Esophagus squamous epithelium (tissue), 5 donors: ENCODE data around the gene TMTC2. TPM values are rescaled to one million over a fixed set of nuclear protein-coding genes. Genes with fewer than 3 reads are reported as not detected.

Experiments used
- DNase-seq: peaks from one replicate; lab custom pipeline; 2025; lab: John Stamatoyannopoulos, UW
- H3K27ac ChIP-seq, 4 donors: fragments of 200-600 bp; sonication (generic); one replicate each; pipeline ENCODE4 v1.5.1; 2016 to 2019; ENCODE audit warnings: mild to moderate bottlenecking in 1 of 4
- H3K27me3 ChIP-seq, 4 donors: fragments of 200-600 bp; sonication (generic); 1 replicate in 3 of 4; 2 replicates in 1 of 4; pipeline versions ENCODE4 v1.5.1 to v1.6.0; 2017 to 2021; ENCODE audit warnings: antibody characterized with exemption in 1 of 4
- H3K36me3 ChIP-seq, 3 donors: fragments of 200-600 bp; sonication (generic); one replicate each; pipeline ENCODE4 v1.5.1; 2016 to 2019
- H3K4me1 ChIP-seq, 3 donors: fragments of 200-600 bp; sonication (generic); one replicate each; pipeline ENCODE4 v1.5.1; 2017 to 2019
- H3K4me3 ChIP-seq, 4 donors: fragments of 200-600 bp; sonication (generic); 1 replicate in 3 of 4; 2 replicates in 1 of 4; pipeline ENCODE4 v1.5.1; 2016 to 2019; ENCODE audit warnings: mild to moderate bottlenecking in 2 of 4, moderate library complexity in 1 of 4
- H3K9me3 ChIP-seq, 3 donors: fragments of 200-600 bp; sonication (generic); one replicate each; pipeline ENCODE4 v1.5.1; 2016 to 2019
- POLR2A ChIP-seq, 4 donors: fragments of 450-650 bp; IDR thresholded peaks; one replicate each; pipeline ENCODE4 v1.6.1; 2017; ENCODE audit warnings: antibody characterized with exemption in 4 of 4, mild to moderate bottlenecking in 4 of 4, moderate library complexity in 3 of 4
- WGBS, 2 donors: methylation state at CpG; one replicate each; pipeline ENCODE4 v1.1.5; 2018; 5-methylcytosine and 5-hydroxymethylcytosine counted together
- intact Hi-C: fragments of 100-400 bp; cut with DNase I; formaldehyde crosslinking; loops from one replicate; pipeline ENCODE4 v1.15.0; 2022
- total RNA-seq, 4 donors: library from RNA; depleted of rRNA; stranded (reverse); fragments of >200 nt; gene quantifications; one replicate each; pipeline ENCODE4 v1.1.0, GENCODE V29; 2016
- TF ChIP-seq, protein P1 (sequence below), 6 experiments: fragments of 450-650 bp in 4 of 6; fragments of 200-600 bp in 2 of 6; sonication (generic) in 2 of 6; IDR thresholded peaks; one replicate each; pipeline ENCODE4 v1.5.1; 2016 to 2019; ENCODE audit warnings: antibody characterized with exemption in 6 of 6, mild to moderate bottlenecking in 4 of 6, moderate library complexity in 4 of 6
- donor health status: DM: yes; HTN: yes; CAD: no.

The TMTC2 gene
- total RNA-seq, 4 donors from 2014 or later, result 18.3 to 27.0 (median 21.8) TPM

- Histone ChIP-seq H3K9me3 (no peaks in the 10 kb centered on the region), H3K4me3 (no peak overlapping the region), H3K27ac (no peak overlapping the region), H3K36me3 (no peaks in the 10 kb centered on the region), H3K4me1 (peaks cover 0 to 9% (median 0%) of the 10 kb centered on the region in 3 donors), H3K27me3 (no peaks in the 10 kb centered on the region)
- no peak for DNase-seq
- TF ChIP-seq, protein P1, sequence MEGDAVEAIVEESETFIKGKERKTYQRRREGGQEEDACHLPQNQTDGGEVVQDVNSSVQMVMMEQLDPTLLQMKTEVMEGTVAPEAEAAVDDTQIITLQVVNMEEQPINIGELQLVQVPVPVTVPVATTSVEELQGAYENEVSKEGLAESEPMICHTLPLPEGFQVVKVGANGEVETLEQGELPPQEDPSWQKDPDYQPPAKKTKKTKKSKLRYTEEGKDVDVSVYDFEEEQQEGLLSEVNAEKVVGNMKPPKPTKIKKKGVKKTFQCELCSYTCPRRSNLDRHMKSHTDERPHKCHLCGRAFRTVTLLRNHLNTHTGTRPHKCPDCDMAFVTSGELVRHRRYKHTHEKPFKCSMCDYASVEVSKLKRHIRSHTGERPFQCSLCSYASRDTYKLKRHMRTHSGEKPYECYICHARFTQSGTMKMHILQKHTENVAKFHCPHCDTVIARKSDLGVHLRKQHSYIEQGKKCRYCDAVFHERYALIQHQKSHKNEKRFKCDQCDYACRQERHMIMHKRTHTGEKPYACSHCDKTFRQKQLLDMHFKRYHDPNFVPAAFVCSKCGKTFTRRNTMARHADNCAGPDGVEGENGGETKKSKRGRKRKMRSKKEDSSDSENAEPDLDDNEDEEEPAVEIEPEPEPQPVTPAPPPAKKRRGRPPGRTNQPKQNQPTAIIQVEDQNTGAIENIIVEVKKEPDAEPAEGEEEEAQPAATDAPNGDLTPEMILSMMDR (IDR thresholded peaks at IDR 0.05), result no peak
- TF ChIP-seq POLR2A (IDR thresholded peaks at IDR 0.05), result no peak
- intact Hi-C loops, result no loop called here
- WGBS, 2 donors, result 77 to 80% methylated on average over 6 of the region's 6 CpGs
Observed at GRCh38 chr12:82867762-82868500, 181.2 kb downstream of the TMTC2 start.

GRCh38 chr12:82870771-82871377 is 184.2 kb downstream of the TMTC2 start:
- DNase-seq, result no peak
- no peak for TF ChIP-seq POLR2A (IDR thresholded peaks at IDR 0.05)
- TF ChIP-seq, protein P1 (IDR thresholded peaks at IDR 0.05), result no peak
- H3K4me1 ChIP-seq, result peaks cover 0 to 27% (median 6%) of the 10 kb centered on the region in 3 donors
- no peaks in the 10 kb centered on the region for H3K36me3 ChIP-seq
- no peak overlapping the region for H3K27ac ChIP-seq
- no peaks in the 10 kb centered on the region for H3K27me3 ChIP-seq
- intact Hi-C loops, result no loop called here
- H3K4me3 ChIP-seq, result no peak overlapping the region
- H3K9me3 ChIP-seq, result no peaks in the 10 kb centered on the region

DNA sequence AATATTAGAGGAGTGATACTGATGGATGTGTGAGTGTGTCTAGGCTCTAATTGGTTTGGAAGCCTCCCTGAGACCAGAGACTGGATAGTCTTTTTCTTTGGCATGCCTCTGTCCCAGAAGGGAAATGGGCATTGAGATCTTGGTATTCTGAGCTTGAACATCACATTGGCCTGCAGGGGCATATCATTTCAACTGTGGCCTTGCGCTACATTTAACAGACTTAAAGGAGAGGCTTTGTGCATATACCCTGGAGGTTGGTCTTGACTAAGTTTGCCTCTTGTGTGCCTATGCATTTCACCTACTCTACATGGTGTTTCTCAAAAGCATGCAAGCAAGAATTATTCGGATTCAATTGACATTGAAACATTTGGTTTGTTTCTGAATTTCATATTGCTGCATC is 185.4 kb downstream of the TMTC2 start:
- Histone ChIP-seq H3K27me3 (no peaks in the 10 kb centered on the region), H3K27ac (no peak overlapping the region), H3K4me1 (peaks cover 0 to 27% (median 6%) of the 10 kb centered on the region in 3 donors), H3K36me3 (no peaks in the 10 kb centered on the region), H3K4me3 (no peak overlapping the region), H3K9me3 (no peaks in the 10 kb centered on the region)
- 76 to 84% methylated on average over 2 of the region's 2 CpGs for WGBS, 2 donors
- no peak for DNase-seq
- intact Hi-C loops, result no loop called here
- TF ChIP-seq POLR2A (IDR thresholded peaks at IDR 0.05), result no peak

GRCh38 chr12:82873309-82873708 is 186.6 kb downstream of the TMTC2 start:
- no peak overlapping the region for H3K27ac ChIP-seq
- H3K9me3 ChIP-seq, result no peaks in the 10 kb centered on the region
- H3K27me3 ChIP-seq, result no peaks in the 10 kb centered on the region
- DNase-seq, result no peak
- H3K4me3 ChIP-seq, result no peak overlapping the region
- H3K4me1 ChIP-seq, result peaks cover 0 to 39% (median 6%) of the 10 kb centered on the region in 3 donors
- no peak for TF ChIP-seq POLR2A (IDR thresholded peaks at IDR 0.05)
- TF ChIP-seq, protein P1 (IDR thresholded peaks at IDR 0.05), result no peak
- no peaks in the 10 kb centered on the region for H3K36me3 ChIP-seq
- intact Hi-C loops, result no loop called here

DNA sequence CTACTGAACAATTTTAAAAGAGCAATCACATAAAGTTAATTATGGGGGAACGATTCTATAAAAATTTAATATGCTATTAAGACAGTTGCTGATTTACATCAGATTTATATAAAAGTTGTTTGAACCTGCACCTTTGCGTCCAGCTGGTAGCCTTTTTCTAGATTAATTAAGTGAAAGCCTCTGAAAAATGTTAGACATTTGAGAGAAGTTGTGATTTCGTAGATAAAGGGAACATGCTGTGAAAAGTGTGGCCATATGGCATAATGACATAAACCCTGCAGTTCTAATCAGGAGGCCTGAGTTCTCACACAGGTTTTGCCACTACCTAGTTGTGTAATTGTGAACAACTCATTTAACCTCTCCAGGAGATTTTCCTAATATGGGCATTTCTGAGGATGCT is 187.2 kb downstream of the TMTC2 start:
- WGBS, 2 donors, result 73 to 88% methylated on average over 3 of the region's 3 CpGs
- intact Hi-C loops, result no loop called here
- no peaks in the 10 kb centered on the region for H3K9me3 ChIP-seq

More for the DNA sequence above, 187.2 kb downstream of the TMTC2 start:
- Histone ChIP-seq H3K27me3 (no peaks in the 10 kb centered on the region), H3K4me1 (peaks cover 0 to 42% (median 6%) of the 10 kb centered on the region in 3 donors), H3K36me3 (no peaks in the 10 kb centered on the region), H3K27ac (no peak overlapping the region), H3K4me3 (no peak overlapping the region)
- TF ChIP-seq, protein P1 (IDR thresholded peaks at IDR 0.05), result no peak
- TF ChIP-seq POLR2A (IDR thresholded peaks at IDR 0.05), result no peak
- DNase-seq, result no peak
